ENCODE results near the gene TOP2B.

- TF ChIP-seq CTCF (IDR thresholded peaks at IDR 0.05; ENCODE audit: low read length) = no peak
- no peak for TF ChIP-seq EZH2 (IDR thresholded peaks at IDR 0.05; ENCODE audit: borderline replicate concordance, low read length)
Observed at GRCh38 chr3:25586167-25586505, 78.6 kb downstream of the TOP2B start.
